Mucosa of descending colon (tissue), 3 donors: ENCODE results near the gene VIPR2. TPM values are rescaled to one million over a fixed set of nuclear protein-coding genes. Genes with fewer than 3 reads are reported as not detected.
A peak's percentile ranks its signal among the peaks of the same experiment; 100 is the strongest.

Experiments used
- ATAC-seq: fragments of 200-7000 bp; cut with Tn5 transposase; one replicate; pipeline ENCODE4 v1.9.1; 2020; ENCODE audit warnings: mild to moderate bottlenecking, moderate library complexity
- DNase-seq, 3 donors: peaks; one replicate each; pipeline ENCODE4 v3.0.0-alpha.2; 2020
- H3K36me3 ChIP-seq: fragments of 200-600 bp; one replicate; pipeline ENCODE4 v1.8.0; 2021; ENCODE audit warnings: low read depth, mild to moderate bottlenecking
- H3K4me1 ChIP-seq: fragments of 200-600 bp; one replicate; pipeline ENCODE4 v1.8.0; 2021; ENCODE audit warnings: low read depth, mild to moderate bottlenecking
- H3K4me3 ChIP-seq: fragments of 200-600 bp; one replicate; pipeline ENCODE4 v1.8.0; 2021; ENCODE audit warnings: mild to moderate bottlenecking
- H3K9me3 ChIP-seq: fragments of 200-600 bp; one replicate; pipeline ENCODE4 v1.8.0; 2021; ENCODE audit warnings: mild to moderate bottlenecking
- intact Hi-C, 2 donors: fragments of 100-400 bp; cut with DNase I in 1 of 2; cut with micrococcal nuclease in 1 of 2; formaldehyde crosslinking; loops; one replicate each; pipeline versions ENCODE4 v1.11.0 to v1.11.1; 2022; cut with DNase I, micrococcal nuclease
- total RNA-seq, 3 donors: library from RNA; stranded (reverse); fragmentation: NEBNext Ultra II Directional in 2 of 3; extraction: Animal tissue kit (Norgen Biotek cat#: 25700) in 2 of 3; gene quantifications; one replicate each; pipeline versions ENCODE4 v1.2.1 to v1.2.4, GENCODE V29; 2021 to 2023
- TF ChIP-seq, protein P1 (sequence below): fragments of 200-600 bp; IDR thresholded peaks from one replicate; pipeline ENCODE4 v1.8.0; 2022; ENCODE audit warnings: antibody characterized with exemption, mild to moderate bottlenecking
- donor health status: DM: no; HTN: no; CAD: no; lungs with moderate emphysema.
- donor health status: DM: no; HTN: no; CAD: no.
- donor health status: DM: no; HTN: yes; CAD: no.

Gene VIPR2
- total RNA-seq, 3 donors from 2014 or later: 0.58 to 19.8 (median 2.4) TPM

DNA sequence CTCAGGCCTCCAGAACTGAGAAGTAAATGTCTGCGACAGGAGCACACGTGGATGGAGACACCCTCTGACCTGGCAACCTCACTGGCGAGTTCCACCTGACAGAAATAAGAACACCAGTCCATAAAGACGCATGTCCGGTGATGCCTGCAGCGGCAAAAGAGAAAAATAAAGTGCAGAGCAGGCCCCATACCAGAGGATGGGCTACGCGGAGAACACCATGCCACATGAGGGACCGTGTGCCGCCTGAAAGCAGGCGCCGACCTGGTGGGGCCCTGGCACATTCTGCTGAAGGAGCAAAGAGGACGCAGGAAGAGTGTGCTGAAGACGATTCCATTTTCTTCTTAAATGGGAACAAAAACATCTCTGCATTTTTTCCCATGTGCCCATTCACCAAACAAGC lies 105.0 kb downstream of the VIPR2 start:
- no peaks in the 10 kb centered on the region for H3K9me3 ChIP-seq
- TF ChIP-seq, protein P1, sequence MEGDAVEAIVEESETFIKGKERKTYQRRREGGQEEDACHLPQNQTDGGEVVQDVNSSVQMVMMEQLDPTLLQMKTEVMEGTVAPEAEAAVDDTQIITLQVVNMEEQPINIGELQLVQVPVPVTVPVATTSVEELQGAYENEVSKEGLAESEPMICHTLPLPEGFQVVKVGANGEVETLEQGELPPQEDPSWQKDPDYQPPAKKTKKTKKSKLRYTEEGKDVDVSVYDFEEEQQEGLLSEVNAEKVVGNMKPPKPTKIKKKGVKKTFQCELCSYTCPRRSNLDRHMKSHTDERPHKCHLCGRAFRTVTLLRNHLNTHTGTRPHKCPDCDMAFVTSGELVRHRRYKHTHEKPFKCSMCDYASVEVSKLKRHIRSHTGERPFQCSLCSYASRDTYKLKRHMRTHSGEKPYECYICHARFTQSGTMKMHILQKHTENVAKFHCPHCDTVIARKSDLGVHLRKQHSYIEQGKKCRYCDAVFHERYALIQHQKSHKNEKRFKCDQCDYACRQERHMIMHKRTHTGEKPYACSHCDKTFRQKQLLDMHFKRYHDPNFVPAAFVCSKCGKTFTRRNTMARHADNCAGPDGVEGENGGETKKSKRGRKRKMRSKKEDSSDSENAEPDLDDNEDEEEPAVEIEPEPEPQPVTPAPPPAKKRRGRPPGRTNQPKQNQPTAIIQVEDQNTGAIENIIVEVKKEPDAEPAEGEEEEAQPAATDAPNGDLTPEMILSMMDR: no peak
- H3K4me1 ChIP-seq: peaks cover 11% of the 10 kb centered on the region
- intact Hi-C loops: no loop called here
- no peak overlapping the region for H3K4me3 ChIP-seq
- no peak for DNase-seq
- H3K36me3 ChIP-seq: no peaks in the 10 kb centered on the region
- ATAC-seq: no peak

DNA sequence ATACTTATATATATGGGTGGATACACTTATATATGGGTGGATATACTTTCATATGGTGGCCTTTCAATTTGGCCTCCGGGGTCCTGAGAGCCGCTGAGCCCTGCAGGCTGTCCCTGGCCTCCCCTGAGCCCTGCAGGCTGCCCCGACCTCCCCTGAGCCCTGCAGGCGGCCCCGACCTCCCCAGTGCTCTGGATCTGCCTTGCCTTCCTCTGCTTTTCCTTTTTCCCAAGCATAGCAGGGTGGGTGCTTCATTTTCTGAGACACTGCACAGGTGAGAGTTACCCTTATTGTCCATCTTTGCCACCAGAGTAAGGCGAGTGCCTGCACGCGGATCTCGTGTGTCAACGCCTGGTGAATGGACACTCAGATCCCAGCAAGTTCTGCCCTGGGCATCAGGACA lies 106.6 kb downstream of the VIPR2 start:
- Histone ChIP-seq H3K4me1 (peaks cover 11% of the 10 kb centered on the region), H3K9me3 (no peaks in the 10 kb centered on the region), H3K4me3 (no peak overlapping the region), H3K36me3 (no peaks in the 10 kb centered on the region)
- DNase-seq (no peak), ATAC-seq (no peak)
- intact Hi-C loops: no loop called here
- TF ChIP-seq, protein P1: no peak

DNA sequence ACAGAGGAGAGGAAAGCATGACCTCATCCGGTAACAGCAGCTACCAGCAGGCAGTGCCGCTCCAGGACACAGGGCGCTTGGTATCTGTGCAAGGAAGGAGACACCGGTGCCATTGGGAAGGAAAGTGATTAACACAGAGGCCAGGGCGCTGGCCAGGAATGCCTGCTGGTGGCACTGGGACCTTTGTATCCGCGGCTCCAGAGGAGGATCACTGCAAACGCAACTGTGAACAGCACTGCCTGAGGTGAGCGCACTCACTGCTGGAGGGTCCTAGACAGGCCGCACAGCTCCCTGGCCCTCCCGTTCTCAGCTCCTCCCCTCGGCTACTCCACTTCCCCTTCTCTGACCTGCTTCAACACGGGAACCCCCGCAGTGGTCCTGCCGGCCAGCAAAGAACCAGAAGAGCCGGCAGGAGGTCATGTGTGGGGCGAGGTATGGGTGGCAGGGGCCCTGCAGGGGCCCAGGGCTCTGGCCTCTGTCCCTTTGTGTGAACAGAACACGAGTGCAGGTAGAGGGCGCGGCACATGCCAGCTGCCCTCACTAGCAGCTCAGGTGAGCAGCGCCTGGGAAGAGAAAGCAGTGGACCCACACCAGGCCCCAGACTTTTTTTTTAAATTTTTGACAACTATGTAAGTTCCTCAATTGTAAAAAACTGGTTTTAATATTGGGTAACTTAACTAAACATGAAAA lies 107.6 kb downstream of the VIPR2 start:
- Histone ChIP-seq H3K9me3 (no peaks in the 10 kb centered on the region), H3K36me3 (no peaks in the 10 kb centered on the region), H3K4me3 (no peak overlapping the region), H3K4me1 (peaks cover 11% of the 10 kb centered on the region)
- intact Hi-C loops: no loop called here
- no peak for DNase-seq
- peak; percentile 58 for ATAC-seq
- TF ChIP-seq, protein P1: no peak

DNA sequence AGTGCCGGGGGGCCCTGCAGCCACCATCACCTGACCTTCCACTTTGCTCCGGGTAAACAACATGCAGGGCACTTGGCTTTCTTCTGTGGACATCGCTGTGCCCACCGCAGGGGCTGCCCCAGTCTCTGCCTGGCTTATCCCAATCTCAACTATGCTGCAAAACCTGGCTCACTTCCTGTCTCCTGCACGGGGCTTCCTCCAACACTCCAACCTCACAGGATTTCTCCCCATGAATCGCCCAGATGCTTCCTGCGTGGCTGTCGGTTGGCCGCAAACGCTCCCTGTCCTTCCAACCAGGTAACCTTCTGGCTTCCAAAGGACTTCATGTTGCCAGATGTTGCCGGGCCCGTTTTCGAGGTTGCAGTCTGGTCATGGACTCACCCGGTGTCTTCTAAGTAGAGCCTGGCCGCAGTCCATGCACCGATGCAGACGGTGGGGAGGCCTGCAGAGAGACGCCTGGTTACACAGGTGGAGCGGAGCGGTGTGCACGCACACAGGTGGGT lies 109.0 kb downstream of the VIPR2 start:
- TF ChIP-seq, protein P1: no peak
- Histone ChIP-seq H3K9me3 (no peaks in the 10 kb centered on the region), H3K36me3 (no peaks in the 10 kb centered on the region), H3K4me3 (no peak overlapping the region), H3K4me1 (peaks cover 11% of the 10 kb centered on the region)
- intact Hi-C loops: no loop called here
- ATAC-seq: no peak
- no peak for DNase-seq

DNA sequence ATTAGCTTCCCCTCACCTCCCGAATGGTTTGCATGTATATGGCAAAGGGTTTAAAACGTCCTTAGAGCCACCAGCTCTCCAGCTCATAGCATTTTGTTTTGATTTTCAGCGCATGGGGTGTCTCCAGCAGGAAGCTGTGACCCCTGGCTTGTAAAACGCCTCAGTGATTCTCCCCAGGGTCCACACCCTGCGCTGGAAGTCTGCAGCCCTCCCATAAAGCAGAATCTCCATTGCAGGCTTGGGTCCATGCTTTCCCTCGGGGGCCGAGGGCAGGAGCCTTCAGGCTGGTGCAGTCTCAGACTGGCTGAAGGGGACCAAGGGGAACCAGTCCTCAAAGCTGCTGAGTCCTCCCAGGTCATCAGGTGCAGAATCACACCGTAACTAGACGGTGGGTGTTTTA lies 109.7 kb downstream of the VIPR2 start:
- intact Hi-C loops: no loop called here

More for the DNA sequence above, 109.7 kb downstream of the VIPR2 start:
- no peak for DNase-seq
- Histone ChIP-seq H3K9me3 (no peaks in the 10 kb centered on the region), H3K36me3 (no peaks in the 10 kb centered on the region), H3K4me1 (peaks cover 11% of the 10 kb centered on the region), H3K4me3 (no peak overlapping the region)
- TF ChIP-seq, protein P1: no peak
- ATAC-seq: no peak
